ENCODE results near the gene PSMB7.

The PSMB7 gene

GRCh38 chr9:124340219-124341069 lies 74.8 kb downstream of the PSMB7 start:
- DNase-seq (ENCODE audit: insufficient read length, low spot score) (no peak), FAIRE-seq (no peak)
- no peak for TF ChIP-seq CTCF (IDR thresholded peaks at IDR 0.05; ENCODE audit: insufficient read depth, missing control alignments)

- TF ChIP-seq CTCF (IDR thresholded peaks at IDR 0.05; ENCODE audit: insufficient read depth, missing control alignments) = no peak
- FAIRE-seq (no peak), DNase-seq (ENCODE audit: insufficient read length, low spot score) (no peak)
These were observed 75.6 kb downstream of the PSMB7 start for GRCh38 chr9:124339603-124340146.

- TF ChIP-seq CTCF (IDR thresholded peaks at IDR 0.05; ENCODE audit: insufficient read depth, missing control alignments) = no peak
- no peak for DNase-seq (ENCODE audit: insufficient read length, low spot score)
- FAIRE-seq = no peak
These were observed 77.7 kb downstream of the PSMB7 start for GRCh38 chr9:124337562-124337961.

GRCh38 chr9:124335320-124335707 lies 79.9 kb downstream of the PSMB7 start:
- FAIRE-seq = no peak
- no peak for DNase-seq (ENCODE audit: insufficient read length, low spot score)
- no peak for TF ChIP-seq CTCF (IDR thresholded peaks at IDR 0.05; ENCODE audit: insufficient read depth, missing control alignments)

- FAIRE-seq = no peak
- TF ChIP-seq CTCF (IDR thresholded peaks at IDR 0.05; ENCODE audit: insufficient read depth, missing control alignments) = no peak
- DNase-seq (ENCODE audit: insufficient read length, low spot score) = no peak
These were observed 80.5 kb downstream of the PSMB7 start for GRCh38 chr9:124334568-124335319.

- TF ChIP-seq CTCF (IDR thresholded peaks at IDR 0.05; ENCODE audit: insufficient read depth, missing control alignments) = no peak
- FAIRE-seq (no peak), DNase-seq (ENCODE audit: insufficient read length, low spot score) (no peak)
These were observed 82.1 kb downstream of the PSMB7 start for GRCh38 chr9:124333203-124333579.

Measured in D721Med (cell line).